GM12878 (cell line): ENCODE results near the gene IRF6. TPM values are rescaled to one million over a fixed set of nuclear protein-coding genes. Genes with fewer than 3 reads are reported as not detected.

Experiments used
- BCL11A ChIP-seq: IDR thresholded peaks from 2 replicates; pipeline ENCODE4 v1.6.1; 2011; ENCODE audit warnings: low read depth, low read length
- BRCA1 ChIP-seq: IDR thresholded peaks from 2 replicates; pipeline ENCODE4 v1.6.1; 2011; ENCODE audit warnings: low read depth, low read length, improper control_type of control experiment
- CREM ChIP-seq: IDR thresholded peaks from 2 replicates; pipeline ENCODE4 v1.6.1; 2014; ENCODE audit warnings: antibody characterized with exemption, low read depth
- EGR1 ChIP-seq, 2 experiments: IDR thresholded peaks; 1 replicate in 1 of 2; 2 replicates in 1 of 2; pipeline ENCODE4 v1.6.1; 2011 to 2012; ENCODE audit warnings: low read depth in 2 of 2, low read length in 2 of 2, borderline replicate concordance in 1 of 2, mild to moderate bottlenecking in 1 of 2, moderate library complexity in 1 of 2
- EZH2 ChIP-seq: IDR thresholded peaks from 2 replicates; pipeline ENCODE4 v1.6.1; 2012; ENCODE audit warnings: low read depth, mild to moderate bottlenecking, control low read depth, inconsistent platforms, low read length, borderline replicate concordance; ENCODE audit not compliant: control insufficient read depth
- FOS ChIP-seq: IDR thresholded peaks from 3 replicates; pipeline ENCODE4 v1.6.1; 2011; ENCODE audit warnings: borderline replicate concordance; ENCODE audit not compliant: insufficient read length; ENCODE audit errors: extremely low read depth
- HDGF ChIP-seq: fragments of 450-650 bp; IDR thresholded peaks from 2 replicates; pipeline ENCODE4 v1.6.1; 2016; ENCODE audit warnings: antibody characterized with exemption
- KDM1A ChIP-seq: fragments of 200-600 bp; sonication (generic); IDR thresholded peaks from 2 replicates; pipeline ENCODE4 v1.6.1; 2016; ENCODE audit warnings: borderline replicate concordance
- MEF2B ChIP-seq: fragments of 450-650 bp; IDR thresholded peaks from 2 replicates; pipeline ENCODE4 v1.6.1; 2018; ENCODE audit warnings: mild to moderate bottlenecking, moderate library complexity; ENCODE audit not compliant: partially characterized antibody, poor library complexity, severe bottlenecking
- NRF1 ChIP-seq: conservative IDR thresholded peaks from 2 replicates; pipeline ENCODE4 v1.6.1; 2011; ENCODE audit warnings: mild to moderate bottlenecking, low read depth, low read length, improper control_type of control experiment
- PAX8 ChIP-seq: fragments of 450-650 bp; IDR thresholded peaks from 2 replicates; pipeline ENCODE4 v1.6.1; 2017; ENCODE audit warnings: mild to moderate bottlenecking, moderate library complexity
- POU2F2 ChIP-seq: IDR thresholded peaks from 3 replicates; pipeline ENCODE4 v1.6.1; 2011; ENCODE audit warnings: low read depth, mild to moderate bottlenecking, low read length, borderline replicate concordance
- SMAD1 ChIP-seq: fragments of 450-650 bp; IDR thresholded peaks from 2 replicates; pipeline ENCODE4 v1.6.1; 2018; ENCODE audit warnings: mild to moderate bottlenecking, low read depth; ENCODE audit not compliant: partially characterized antibody
- SMAD5 ChIP-seq: IDR thresholded peaks from 2 replicates; pipeline ENCODE4 v1.6.1; 2016; ENCODE audit warnings: antibody characterized with exemption, low read depth
- WRNIP1 ChIP-seq: IDR thresholded peaks from 2 replicates; pipeline ENCODE4 v1.6.1; 2011; ENCODE audit warnings: low read depth, low read length, improper control_type of control experiment, borderline replicate concordance
- YY1 ChIP-seq: IDR thresholded peaks from 2 replicates; pipeline ENCODE4 v1.6.1; 2011; ENCODE audit warnings: low read depth, mild to moderate bottlenecking, low read length
- ZNF217 ChIP-seq: fragments of 450-650 bp; IDR thresholded peaks from 2 replicates; pipeline ENCODE4 v1.6.1; 2017; ENCODE audit warnings: antibody characterized with exemption, mild to moderate bottlenecking
- ZZZ3 ChIP-seq: IDR thresholded peaks from 2 replicates; pipeline ENCODE4 v1.6.1; 2011; ENCODE audit warnings: low read depth; ENCODE audit not compliant: control insufficient read depth, insufficient read length
- polyA plus RNA-seq, 11 experiments: library from polyadenylated mRNA; depleted of rRNA in 4 of 11; unstranded in 6 of 11; stranded (reverse) in 5 of 11; fragments of >200 nt; fragmentation: Nextera tagmentation in 4 of 11; fragmentation: Illumina TruSeq in 1 of 11; extraction: Ambion mirVana in 4 of 11; extraction: Trizol in 1 of 11; gene quantifications; 1 replicate in 1 of 11; 2 replicates in 10 of 11; pipeline versions ENCODE4 v1.2.1 to v1.2.3, GENCODE V29; 2011 to 2016; ENCODE audit warnings: inconsistent platforms in 2 of 11, missing spikeins in 2 of 11, low read depth in 1 of 11
- total RNA-seq, 4 experiments: library from RNA; depleted of rRNA in 3 of 4; stranded (reverse); fragments of >200 nt in 3 of 4; fragmentation: Illumina TruSeq in 1 of 4; extraction: Trizol in 1 of 4; gene quantifications; 2 replicates each; pipeline versions ENCODE4 v1.2.1 to v1.2.3, GENCODE V29; 2013 to 2021
- TF ChIP-seq, protein P1 (sequence below): fragments of 450-650 bp; IDR thresholded peaks from 2 replicates; pipeline ENCODE4 v1.6.1; 2017; ENCODE audit warnings: antibody characterized with exemption, mild to moderate bottlenecking, moderate library complexity
- TF ChIP-seq, protein P2 (sequence below): IDR thresholded peaks from 2 replicates; pipeline ENCODE4 v1.6.1; 2012; ENCODE audit warnings: low read depth, low read length, improper control_type of control experiment
- TF ChIP-seq, protein P3 (sequence below): fragments of 450-650 bp; formaldehyde crosslinking; IDR thresholded peaks from 2 replicates; pipeline ENCODE4 v1.4.0; 2022; ENCODE audit warnings: mild to moderate bottlenecking, moderate library complexity
- TF ChIP-seq, protein P4 (sequence below): fragments of 450-650 bp; IDR thresholded peaks from 2 replicates; pipeline ENCODE4 v1.6.1; 2017; ENCODE audit warnings: mild to moderate bottlenecking

IRF6 gene
- total and polyA plus RNA-seq, 10 of the 15 experiments (the other 5 are each of a cell fraction or from before 2014, with no cell fraction given): 0.04 to 0.50 (median 0.09) TPM; not detected in 1

DNA sequence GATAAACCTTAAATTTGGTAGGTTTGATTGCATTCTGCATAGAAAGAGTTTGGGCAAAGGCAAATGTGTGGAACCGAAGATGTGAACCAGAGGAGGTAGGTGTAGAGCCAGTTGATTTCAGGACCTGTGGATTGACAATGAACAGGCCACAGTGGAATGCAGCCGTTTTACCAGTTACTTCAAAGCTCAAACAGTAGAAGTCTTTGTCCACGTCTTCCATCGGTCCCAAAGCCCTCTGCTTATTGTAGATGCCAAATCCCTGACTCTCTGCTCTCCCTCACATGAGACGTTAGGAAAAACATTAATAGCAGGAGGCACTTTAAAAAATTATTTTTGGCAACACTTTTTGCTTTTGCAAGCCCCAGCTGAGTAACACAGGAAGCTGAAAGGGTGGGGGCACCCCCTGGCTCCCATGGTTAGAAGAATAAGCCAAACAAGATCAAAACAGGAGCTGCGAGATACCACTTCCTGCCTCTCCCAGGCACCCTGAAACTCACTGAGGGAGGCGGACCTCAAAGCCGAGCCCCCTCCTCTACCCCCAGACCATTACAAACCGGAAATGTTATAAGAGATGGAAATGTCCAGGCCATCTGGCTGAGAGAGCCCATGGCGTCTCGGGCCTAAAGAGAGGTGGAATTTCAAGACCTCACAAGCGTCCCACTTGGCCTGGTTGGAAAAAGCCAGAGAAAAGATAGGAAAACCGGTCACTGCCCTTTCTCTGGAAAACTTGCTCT lies 36.6 kb downstream of the IRF6 start (continued):
- TF ChIP-seq, protein P1, sequence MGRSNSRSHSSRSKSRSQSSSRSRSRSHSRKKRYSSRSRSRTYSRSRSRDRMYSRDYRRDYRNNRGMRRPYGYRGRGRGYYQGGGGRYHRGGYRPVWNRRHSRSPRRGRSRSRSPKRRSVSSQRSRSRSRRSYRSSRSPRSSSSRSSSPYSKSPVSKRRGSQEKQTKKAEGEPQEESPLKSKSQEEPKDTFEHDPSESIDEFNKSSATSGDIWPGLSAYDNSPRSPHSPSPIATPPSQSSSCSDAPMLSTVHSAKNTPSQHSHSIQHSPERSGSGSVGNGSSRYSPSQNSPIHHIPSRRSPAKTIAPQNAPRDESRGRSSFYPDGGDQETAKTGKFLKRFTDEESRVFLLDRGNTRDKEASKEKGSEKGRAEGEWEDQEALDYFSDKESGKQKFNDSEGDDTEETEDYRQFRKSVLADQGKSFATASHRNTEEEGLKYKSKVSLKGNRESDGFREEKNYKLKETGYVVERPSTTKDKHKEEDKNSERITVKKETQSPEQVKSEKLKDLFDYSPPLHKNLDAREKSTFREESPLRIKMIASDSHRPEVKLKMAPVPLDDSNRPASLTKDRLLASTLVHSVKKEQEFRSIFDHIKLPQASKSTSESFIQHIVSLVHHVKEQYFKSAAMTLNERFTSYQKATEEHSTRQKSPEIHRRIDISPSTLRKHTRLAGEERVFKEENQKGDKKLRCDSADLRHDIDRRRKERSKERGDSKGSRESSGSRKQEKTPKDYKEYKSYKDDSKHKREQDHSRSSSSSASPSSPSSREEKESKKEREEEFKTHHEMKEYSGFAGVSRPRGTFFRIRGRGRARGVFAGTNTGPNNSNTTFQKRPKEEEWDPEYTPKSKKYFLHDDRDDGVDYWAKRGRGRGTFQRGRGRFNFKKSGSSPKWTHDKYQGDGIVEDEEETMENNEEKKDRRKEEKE: no peak
- TF ChIP-seq, protein P2, sequence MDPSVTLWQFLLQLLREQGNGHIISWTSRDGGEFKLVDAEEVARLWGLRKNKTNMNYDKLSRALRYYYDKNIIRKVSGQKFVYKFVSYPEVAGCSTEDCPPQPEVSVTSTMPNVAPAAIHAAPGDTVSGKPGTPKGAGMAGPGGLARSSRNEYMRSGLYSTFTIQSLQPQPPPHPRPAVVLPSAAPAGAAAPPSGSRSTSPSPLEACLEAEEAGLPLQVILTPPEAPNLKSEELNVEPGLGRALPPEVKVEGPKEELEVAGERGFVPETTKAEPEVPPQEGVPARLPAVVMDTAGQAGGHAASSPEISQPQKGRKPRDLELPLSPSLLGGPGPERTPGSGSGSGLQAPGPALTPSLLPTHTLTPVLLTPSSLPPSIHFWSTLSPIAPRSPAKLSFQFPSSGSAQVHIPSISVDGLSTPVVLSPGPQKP: no peak
- TF ChIP-seq SMAD1 (no peak), YY1 (no peak; the same call in 1 of the 2 replicates), ZNF217 (no peak), PAX8 (peak; percentile 26; the same call in 1 of the 2 replicates), POU2F2 (no peak), BCL11A (0 out of 2 replicates have a peak, but pooled peaks have one; percentile 21), MEF2B (peak; percentile 93), BRCA1 (no peak), WRNIP1 (no peak), EGR1 (IDR thresholded peaks at IDR 0.05; ENCODE audit: borderline replicate concordance in 1 of 2, low read depth in 2 of 2, low read length in 2 of 2) (no peak), KDM1A (no peak), FOS (no peak), SMAD5 (no peak), EZH2 (no peak), CREM (no peak; the same call in 1 of the 2 replicates), ZZZ3 (no peak), NRF1 (no peak), HDGF (no peak)
- TF ChIP-seq, protein P3, sequence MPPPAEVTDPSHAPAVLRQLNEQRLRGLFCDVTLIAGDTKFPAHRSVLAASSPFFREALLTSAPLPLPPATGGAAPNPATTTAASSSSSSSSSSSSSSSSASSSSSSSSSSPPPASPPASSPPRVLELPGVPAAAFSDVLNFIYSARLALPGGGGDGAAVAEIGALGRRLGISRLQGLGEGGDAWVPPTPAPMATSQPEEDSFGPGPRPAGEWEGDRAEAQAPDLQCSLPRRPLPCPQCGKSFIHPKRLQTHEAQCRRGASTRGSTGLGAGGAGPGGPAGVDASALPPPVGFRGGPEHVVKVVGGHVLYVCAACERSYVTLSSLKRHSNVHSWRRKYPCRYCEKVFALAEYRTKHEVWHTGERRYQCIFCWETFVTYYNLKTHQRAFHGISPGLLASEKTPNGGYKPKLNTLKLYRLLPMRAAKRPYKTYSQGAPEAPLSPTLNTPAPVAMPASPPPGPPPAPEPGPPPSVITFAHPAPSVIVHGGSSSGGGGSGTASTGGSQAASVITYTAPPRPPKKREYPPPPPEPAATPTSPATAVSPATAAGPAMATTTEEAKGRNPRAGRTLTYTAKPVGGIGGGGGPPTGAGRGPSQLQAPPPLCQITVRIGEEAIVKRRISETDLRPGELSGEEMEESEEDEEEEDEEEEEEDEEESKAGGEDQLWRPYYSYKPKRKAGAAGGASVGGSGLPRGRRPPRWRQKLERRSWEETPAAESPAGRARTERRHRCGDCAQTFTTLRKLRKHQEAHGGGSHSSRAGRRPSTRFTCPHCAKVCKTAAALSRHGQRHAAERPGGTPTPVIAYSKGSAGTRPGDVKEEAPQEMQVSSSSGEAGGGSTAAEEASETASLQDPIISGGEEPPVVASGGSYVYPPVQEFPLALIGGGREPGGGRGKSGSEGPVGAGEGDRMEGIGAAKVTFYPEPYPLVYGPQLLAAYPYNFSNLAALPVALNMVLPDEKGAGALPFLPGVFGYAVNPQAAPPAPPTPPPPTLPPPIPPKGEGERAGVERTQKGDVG (CRISPR knock-in tag): no peak
- TF ChIP-seq, protein P4, sequence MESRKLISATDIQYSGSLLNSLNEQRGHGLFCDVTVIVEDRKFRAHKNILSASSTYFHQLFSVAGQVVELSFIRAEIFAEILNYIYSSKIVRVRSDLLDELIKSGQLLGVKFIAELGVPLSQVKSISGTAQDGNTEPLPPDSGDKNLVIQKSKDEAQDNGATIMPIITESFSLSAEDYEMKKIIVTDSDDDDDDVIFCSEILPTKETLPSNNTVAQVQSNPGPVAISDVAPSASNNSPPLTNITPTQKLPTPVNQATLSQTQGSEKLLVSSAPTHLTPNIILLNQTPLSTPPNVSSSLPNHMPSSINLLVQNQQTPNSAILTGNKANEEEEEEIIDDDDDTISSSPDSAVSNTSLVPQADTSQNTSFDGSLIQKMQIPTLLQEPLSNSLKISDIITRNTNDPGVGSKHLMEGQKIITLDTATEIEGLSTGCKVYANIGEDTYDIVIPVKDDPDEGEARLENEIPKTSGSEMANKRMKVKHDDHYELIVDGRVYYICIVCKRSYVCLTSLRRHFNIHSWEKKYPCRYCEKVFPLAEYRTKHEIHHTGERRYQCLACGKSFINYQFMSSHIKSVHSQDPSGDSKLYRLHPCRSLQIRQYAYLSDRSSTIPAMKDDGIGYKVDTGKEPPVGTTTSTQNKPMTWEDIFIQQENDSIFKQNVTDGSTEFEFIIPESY: no peak
